Mesenchymal stem cell (in vitro differentiated cells and primary cell): ENCODE measurements around the gene DAP.

Source experiments
- DNase-seq: peaks from one replicate; pipeline ENCODE4 v3.0.0-alpha.2; 2013
- H2AFZ ChIP-seq: one replicate; pipeline ENCODE4 v1.6.1; 2013; ENCODE audit warnings: low read depth, mild to moderate bottlenecking, control low read depth, inconsistent platforms, low read length, moderate library complexity
- H2AK5ac ChIP-seq: 2 replicates; pipeline ENCODE4 v1.6.1; 2013; ENCODE audit warnings: low read length, moderate library complexity, mild to moderate bottlenecking, inconsistent platforms; ENCODE audit not compliant: severe bottlenecking
- H2BK120ac ChIP-seq: one replicate; pipeline ENCODE4 v1.6.1; 2013; ENCODE audit warnings: low read depth, mild to moderate bottlenecking, inconsistent platforms, low read length, moderate library complexity
- H2BK12ac ChIP-seq, 2 experiments: one replicate each; pipeline ENCODE4 v1.6.1; 2013; ENCODE audit warnings: inconsistent platforms in 2 of 2, low read length in 2 of 2, mild to moderate bottlenecking in 2 of 2, moderate library complexity in 2 of 2, control low read depth in 1 of 2
- H2BK15ac ChIP-seq: one replicate; pipeline ENCODE4 v1.6.1; 2013; ENCODE audit warnings: mild to moderate bottlenecking, low read depth, inconsistent platforms; ENCODE audit not compliant: poor library complexity, severe bottlenecking
- H2BK5ac ChIP-seq: 2 replicates; pipeline ENCODE4 v1.6.1; 2013; ENCODE audit warnings: low read depth, mild to moderate bottlenecking, low read length, control low read depth, inconsistent platforms; ENCODE audit not compliant: poor library complexity, severe bottlenecking
- H3K14ac ChIP-seq, 2 experiments: one replicate each; pipeline ENCODE4 v1.6.1; 2013; ENCODE audit warnings: inconsistent platforms in 2 of 2, low read length in 2 of 2, control low read depth in 1 of 2, mild to moderate bottlenecking in 1 of 2, moderate library complexity in 1 of 2
- H3K18ac ChIP-seq, 2 experiments: one replicate each; pipeline ENCODE4 v1.6.1; 2013; ENCODE audit warnings: inconsistent platforms in 2 of 2, low read length in 2 of 2, control low read depth in 1 of 2, low read depth in 1 of 2, mild to moderate bottlenecking in 1 of 2
- H3K23ac ChIP-seq, 2 experiments: one replicate each; pipeline ENCODE4 v1.6.1; 2013; ENCODE audit warnings: inconsistent platforms in 2 of 2, low read length in 2 of 2, mild to moderate bottlenecking in 2 of 2, moderate library complexity in 2 of 2, control low read depth in 1 of 2
- H3K27ac ChIP-seq: 2 replicates; pipeline ENCODE4 v1.5.1; 2013; ENCODE audit warnings: mild to moderate bottlenecking, moderate library complexity, low read length, control low read depth, inconsistent platforms; ENCODE audit not compliant: poor library complexity, severe bottlenecking
- H3K27me3 ChIP-seq, 2 experiments: 2 replicates each; pipeline versions ENCODE4 v1.6.1 to v1.7.0; 2013; ENCODE audit warnings: low read length in 2 of 2, mild to moderate bottlenecking in 2 of 2, moderate library complexity in 2 of 2, control low read depth in 1 of 2, inconsistent platforms in 1 of 2; ENCODE audit not compliant: control insufficient read depth in 1 of 2, insufficient read depth in 1 of 2
- H3K36me3 ChIP-seq, 2 experiments: 2 replicates each; pipeline versions ENCODE4 v1.6.1 to v1.7.0; 2013; ENCODE audit warnings: low read length in 2 of 2, control low read depth in 1 of 2, inconsistent platforms in 1 of 2, low read depth in 1 of 2, mild to moderate bottlenecking in 1 of 2; ENCODE audit not compliant: insufficient read depth in 2 of 2, control insufficient read depth in 1 of 2
- H3K4ac ChIP-seq, 2 experiments: one replicate each; pipeline ENCODE4 v1.6.1; 2013; ENCODE audit warnings: inconsistent platforms in 2 of 2, low read length in 2 of 2, mild to moderate bottlenecking in 2 of 2, moderate library complexity in 2 of 2, control low read depth in 1 of 2, low read depth in 1 of 2
- H3K4me1 ChIP-seq: 2 replicates; pipeline ENCODE4 v1.6.1; 2013; ENCODE audit warnings: low read depth, low read length, control low read depth; ENCODE audit not compliant: control insufficient read depth, insufficient read depth
- H3K4me2 ChIP-seq: 2 replicates; pipeline ENCODE4 v1.6.1; 2013; ENCODE audit warnings: low read length, mild to moderate bottlenecking, inconsistent platforms; ENCODE audit not compliant: poor library complexity, severe bottlenecking
- H3K4me3 ChIP-seq, 2 experiments: 2 replicates each; pipeline versions ENCODE4 v1.5.1 to v1.7.0; 2013; ENCODE audit warnings: low read length in 2 of 2, mild to moderate bottlenecking in 2 of 2, control low read depth in 1 of 2, low read depth in 1 of 2; ENCODE audit not compliant: insufficient read depth in 1 of 2
- H3K79me1 ChIP-seq: replicated peaks from 2 replicates; pipeline ENCODE4 v1.6.1; 2013; ENCODE audit warnings: mild to moderate bottlenecking, control low read depth, low read length, inconsistent platforms; ENCODE audit not compliant: poor library complexity, severe bottlenecking
- H3K9ac ChIP-seq: 2 replicates; pipeline ENCODE4 v1.7.0; 2013; ENCODE audit warnings: mild to moderate bottlenecking, low read length, moderate library complexity
- H3K9me3 ChIP-seq: 2 replicates; pipeline ENCODE4 v1.7.0; 2013; ENCODE audit warnings: mild to moderate bottlenecking, low read length; ENCODE audit not compliant: control insufficient read depth
- H4K8ac ChIP-seq: one replicate; pipeline ENCODE4 v1.6.1; 2013; ENCODE audit warnings: inconsistent platforms, mild to moderate bottlenecking, low read length, moderate library complexity
- H4K91ac ChIP-seq: one replicate; pipeline ENCODE4 v1.6.1; 2013; ENCODE audit warnings: mild to moderate bottlenecking, low read length, inconsistent platforms
- WGBS: methylation state at CpG from one replicate; pipeline ENCODE4 v1.1.7; 2013; ENCODE audit warnings: mixed read lengths; 5-methylcytosine and 5-hydroxymethylcytosine counted together

Gene DAP

GRCh38 chr5:10757922-10758555, 3.0 kb downstream of the DAP start:
- 100% methylated on average over 4 of the region's 7 CpGs for WGBS
- Histone ChIP-seq H4K8ac (no peak overlapping the region), H2BK15ac (no peak overlapping the region), H3K4me3 (no peak overlapping the region), H2BK12ac (no peak overlapping the region), H3K9me3 (no peaks in the 10 kb centered on the region), H3K14ac (no peak overlapping the region), H3K27ac (no peak overlapping the region), H3K4me1 (peaks cover 24% of the 10 kb centered on the region), H4K91ac (no peak overlapping the region), H3K79me1 (peaks cover 2% of the 10 kb centered on the region), H3K9ac (no peak overlapping the region), H3K23ac (no peak overlapping the region), H2BK5ac (no peak overlapping the region), H2AK5ac (peak overlapping the region; percentile 47), H2AFZ (no peak overlapping the region), H3K4me2 (peak overlapping the region; percentile 1), H2BK120ac (no peak overlapping the region), H3K36me3 (peaks cover 23 to 35% of the 10 kb centered on the region in 2 experiments), H3K18ac (no peak overlapping the region), H3K27me3 (no peaks in the 10 kb centered on the region), H3K4ac (no peak overlapping the region)
- DNase-seq, result no peak

GRCh38 chr5:10757043-10757442, 4.0 kb downstream of the DAP start:
- no peak overlapping the region for H3K18ac ChIP-seq
- H3K79me1 ChIP-seq, result peaks cover 2% of the 10 kb centered on the region
- no peak overlapping the region for H2BK12ac ChIP-seq
- no peak for DNase-seq
- H4K8ac ChIP-seq, result no peak overlapping the region
- no peak overlapping the region for H3K4me3 ChIP-seq
- no peak overlapping the region for H4K91ac ChIP-seq
- WGBS, result 96% methylated on average over 9 of the region's 9 CpGs
- no peak overlapping the region for H2BK5ac ChIP-seq
- H2BK15ac ChIP-seq, result no peak overlapping the region
- H2AFZ ChIP-seq, result no peak overlapping the region
- H3K27ac ChIP-seq, result peak overlapping the region; percentile 4
- no peak overlapping the region for H2AK5ac ChIP-seq
- H2BK120ac ChIP-seq, result no peak overlapping the region
- H3K4ac ChIP-seq, result no peak overlapping the region
- peak overlapping the region; percentile 20 for H3K9ac ChIP-seq
- no peak overlapping the region for H3K23ac ChIP-seq
- H3K4me1 ChIP-seq, result peaks cover 28% of the 10 kb centered on the region
- peaks cover 33 to 42% of the 10 kb centered on the region in 2 experiments for H3K36me3 ChIP-seq
- H3K27me3 ChIP-seq, result no peaks in the 10 kb centered on the region
- no peak overlapping the region for H3K14ac ChIP-seq
- no peaks in the 10 kb centered on the region for H3K9me3 ChIP-seq
- no peak overlapping the region for H3K4me2 ChIP-seq

DNA sequence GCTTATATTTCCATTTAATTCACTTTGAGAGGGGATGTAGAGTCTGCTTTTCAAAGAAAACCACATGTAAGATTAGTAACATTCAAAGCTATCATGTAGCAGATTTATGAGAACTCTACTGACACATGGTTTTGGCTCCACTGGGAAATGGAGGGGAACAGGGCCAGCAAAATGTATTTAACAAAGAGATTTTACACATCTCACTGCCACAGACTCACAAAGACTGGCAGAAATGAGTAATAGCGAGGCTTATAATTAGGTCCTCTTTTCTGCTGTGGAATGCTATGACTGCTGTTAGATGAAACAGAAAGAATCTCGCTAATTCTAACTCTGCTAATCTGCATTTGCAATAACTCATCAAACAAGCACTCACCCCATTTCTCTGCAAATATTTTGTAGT, 4.5 kb downstream of the DAP start:
- Histone ChIP-seq H3K27ac (peak overlapping the region; percentile 24), H3K4me2 (no peak overlapping the region), H3K18ac (no peak overlapping the region), H3K79me1 (peaks cover 2% of the 10 kb centered on the region), H4K91ac (no peak overlapping the region), H3K14ac (no peak overlapping the region), H3K4me1 (peaks cover 27% of the 10 kb centered on the region), H2BK15ac (no peak overlapping the region), H4K8ac (no peak overlapping the region), H3K36me3 (peaks cover 35 to 42% of the 10 kb centered on the region in 2 experiments), H2BK12ac (no peak overlapping the region), H3K27me3 (no peaks in the 10 kb centered on the region), H3K9ac (peak overlapping the region; percentile 20), H3K23ac (no peak overlapping the region), H2BK5ac (no peak overlapping the region), H3K4me3 (no peak overlapping the region), H2BK120ac (no peak overlapping the region), H2AFZ (no peak overlapping the region), H3K4ac (no peak overlapping the region), H2AK5ac (no peak overlapping the region), H3K9me3 (no peaks in the 10 kb centered on the region)
- DNase-seq, result no peak
- WGBS, result 100% methylated on average over 1 of the region's 2 CpGs

GRCh38 chr5:10753178-10753577, 7.9 kb downstream of the DAP start:
- Histone ChIP-seq H4K91ac (peak overlapping the region; percentile 2), H3K14ac (no peak overlapping the region), H3K27me3 (no peaks in the 10 kb centered on the region), H2BK12ac (no peak overlapping the region), H3K9ac (no peak overlapping the region), H2BK5ac (no peak overlapping the region), H3K18ac (no peak overlapping the region), H3K9me3 (no peaks in the 10 kb centered on the region), H3K4ac (peak overlapping the region in 1 of 2 experiments; percentile 61), H2AFZ (no peak overlapping the region), H3K27ac (no peak overlapping the region), H3K4me3 (no peak overlapping the region), H3K79me1 (peaks cover 2% of the 10 kb centered on the region), H3K36me3 (peaks cover 50 to 52% of the 10 kb centered on the region in 2 experiments), H3K4me2 (no peak overlapping the region), H2BK120ac (no peak overlapping the region), H4K8ac (no peak overlapping the region), H2AK5ac (no peak overlapping the region), H3K4me1 (peaks cover 29% of the 10 kb centered on the region), H2BK15ac (no peak overlapping the region), H3K23ac (no peak overlapping the region)
- no peak for DNase-seq
- 98% methylated on average over 9 of the region's 9 CpGs for whole genome bisulfite sequencing
